Neural crest cell (in vitro differentiated cells): ENCODE measurements around the gene ARL15. TPM values are rescaled to one million over a fixed set of nuclear protein-coding genes. Genes with fewer than 3 reads are reported as not detected.

ENCODE experiments used
- DNase-seq: peaks from one replicate; pipeline ENCODE4 v3.0.0; 2021; ENCODE audit warnings: low read depth, mixed read lengths, low spot score
- H3K27ac Mint-ChIP-seq: one replicate; pipeline ENCODE4 v1.8.0; 2021; ENCODE audit warnings: mild to moderate bottlenecking, mixed read lengths; ENCODE audit not compliant: unreplicated experiment
- H3K27me3 Mint-ChIP-seq: 2 replicates; pipeline ENCODE4 v1.8.0; 2021; ENCODE audit warnings: low read depth, mild to moderate bottlenecking, mixed read lengths
- H3K36me3 Mint-ChIP-seq: 2 replicates; pipeline ENCODE4 v1.8.0; 2021; ENCODE audit warnings: low read depth, mild to moderate bottlenecking, mixed read lengths
- H3K4me1 Mint-ChIP-seq: 2 replicates; pipeline ENCODE4 v1.8.0; 2021; ENCODE audit warnings: mixed read lengths
- H3K4me3 Mint-ChIP-seq: one replicate; pipeline ENCODE4 v1.8.0; 2021; ENCODE audit warnings: mild to moderate bottlenecking, mixed read lengths
- H3K9me3 Mint-ChIP-seq: 2 replicates; pipeline ENCODE4 v1.8.0; 2021; ENCODE audit warnings: mixed read lengths
- CTCF ChIP-seq: fragments of 200-600 bp; sonication (generic); conservative IDR thresholded peaks from 2 replicates; pipeline ENCODE4 v1.5.0; 2021; ENCODE audit warnings: antibody characterized with exemption, mild to moderate bottlenecking
- total RNA-seq: library from RNA; stranded (reverse); gene quantifications from 2 replicates; pipeline ENCODE4 v1.2.1, GENCODE V29; 2021

The ARL15 gene
- total RNA-seq, 1 donor from 2014 or later = 18.4 TPM

- no peak for DNase-seq
- Mint-ChIP-seq H3K36me3 (no peaks in the 10 kb centered on the region), H3K27me3 (no peaks in the 10 kb centered on the region), H3K4me3 (no peak overlapping the region), H3K9me3 (peaks cover 2% of the 10 kb centered on the region), H3K27ac (no peak overlapping the region), H3K4me1 (no peaks in the 10 kb centered on the region)
- no peak for TF ChIP-seq CTCF
Measured at GRCh38 chr5:54140247-54140840, 170.0 kb downstream of the ARL15 start.

- H3K4me1 Mint-ChIP-seq = no peaks in the 10 kb centered on the region
- H3K27ac Mint-ChIP-seq = no peak overlapping the region
- no peaks in the 10 kb centered on the region for H3K36me3 Mint-ChIP-seq
- H3K9me3 Mint-ChIP-seq = peaks cover 2% of the 10 kb centered on the region
- TF ChIP-seq CTCF = no peak
- H3K4me3 Mint-ChIP-seq = no peak overlapping the region
- DNase-seq = no peak
- no peaks in the 10 kb centered on the region for H3K27me3 Mint-ChIP-seq
Measured at GRCh38 chr5:54136516-54137440, 173.6 kb downstream of the ARL15 start.

GRCh38 chr5:54135042-54135441, 175.3 kb downstream of the ARL15 start:
- H3K27ac Mint-ChIP-seq = no peak overlapping the region
- DNase-seq = no peak
- H3K27me3 Mint-ChIP-seq = no peaks in the 10 kb centered on the region
- no peaks in the 10 kb centered on the region for H3K4me1 Mint-ChIP-seq
- no peak for TF ChIP-seq CTCF
- H3K9me3 Mint-ChIP-seq = peaks cover 2% of the 10 kb centered on the region
- H3K36me3 Mint-ChIP-seq = no peaks in the 10 kb centered on the region
- H3K4me3 Mint-ChIP-seq = no peak overlapping the region

GRCh38 chr5:54133917-54134316, 176.5 kb downstream of the ARL15 start:
- Mint-ChIP-seq H3K27ac (no peak overlapping the region), H3K4me1 (no peaks in the 10 kb centered on the region), H3K9me3 (no peaks in the 10 kb centered on the region), H3K36me3 (peaks cover 2% of the 10 kb centered on the region), H3K27me3 (no peaks in the 10 kb centered on the region), H3K4me3 (no peak overlapping the region)
- no peak for DNase-seq
- TF ChIP-seq CTCF = no peak

- no peak for DNase-seq
- Mint-ChIP-seq H3K27ac (no peak overlapping the region), H3K4me3 (no peak overlapping the region), H3K4me1 (no peaks in the 10 kb centered on the region), H3K27me3 (no peaks in the 10 kb centered on the region), H3K36me3 (no peaks in the 10 kb centered on the region), H3K9me3 (peaks cover 2% of the 10 kb centered on the region)
- no peak for TF ChIP-seq CTCF
Measured at GRCh38 chr5:54120473-54120872, 189.9 kb downstream of the ARL15 start.
